Measurements from ENCODE around the gene RNF187.

Gene RNF187

DNA sequence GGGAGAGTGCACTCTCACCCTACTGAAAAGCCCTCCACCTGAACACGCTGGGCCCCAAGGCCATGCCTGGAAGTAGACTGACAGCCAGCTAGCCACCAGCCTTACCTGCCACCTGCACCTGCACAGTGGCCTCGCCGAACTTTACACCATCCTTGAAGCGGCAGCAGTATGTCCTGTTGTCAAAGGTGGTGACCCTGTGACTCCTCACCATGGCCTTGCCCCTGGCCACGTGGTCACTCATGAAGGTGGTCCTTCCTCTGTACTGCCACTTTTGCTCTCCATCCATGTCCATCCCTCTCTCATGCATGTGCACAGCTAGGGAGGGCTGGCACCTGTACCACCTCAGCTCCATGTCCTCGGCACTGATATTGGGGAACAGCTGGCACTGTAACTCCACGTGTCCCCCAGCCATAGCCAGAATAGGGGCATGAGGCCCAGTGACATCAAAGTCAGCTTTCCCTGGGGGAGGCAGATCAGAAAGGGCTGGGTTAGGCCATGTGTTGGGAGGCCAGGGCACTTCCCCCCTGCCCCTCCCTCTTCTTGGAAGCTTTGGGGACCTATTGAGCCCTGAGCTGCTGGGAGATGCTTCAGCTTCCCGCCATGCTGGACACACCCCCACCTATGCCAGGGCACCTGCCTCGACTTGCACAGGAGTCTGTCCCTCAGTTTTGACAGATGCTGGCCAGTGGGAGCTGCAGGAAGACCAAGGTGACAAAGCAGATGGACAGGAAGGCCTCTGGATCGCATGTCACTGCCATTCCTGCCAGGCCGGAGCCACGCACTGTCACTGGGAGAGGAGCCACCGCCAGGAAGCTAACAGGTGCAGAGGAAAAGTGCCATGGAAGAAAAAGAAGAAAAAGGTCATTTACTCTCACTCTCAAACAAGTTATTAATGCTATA, 24.6 kb downstream of the RNF187 start:
- no peak for TF ChIP-seq TOX (CRISPR knock-in tag; IDR thresholded peaks at IDR 0.05; ENCODE audit: borderline replicate concordance)
- no peak for TF ChIP-seq GLIS3 (CRISPR knock-in tag; IDR thresholded peaks at IDR 0.05)
- no peak for TF ChIP-seq OSR1 (CRISPR knock-in tag; IDR thresholded peaks at IDR 0.05)
- TF ChIP-seq CSDC2 (CRISPR knock-in tag; IDR thresholded peaks at IDR 0.05) = no peak
- TF ChIP-seq, protein P1, sequence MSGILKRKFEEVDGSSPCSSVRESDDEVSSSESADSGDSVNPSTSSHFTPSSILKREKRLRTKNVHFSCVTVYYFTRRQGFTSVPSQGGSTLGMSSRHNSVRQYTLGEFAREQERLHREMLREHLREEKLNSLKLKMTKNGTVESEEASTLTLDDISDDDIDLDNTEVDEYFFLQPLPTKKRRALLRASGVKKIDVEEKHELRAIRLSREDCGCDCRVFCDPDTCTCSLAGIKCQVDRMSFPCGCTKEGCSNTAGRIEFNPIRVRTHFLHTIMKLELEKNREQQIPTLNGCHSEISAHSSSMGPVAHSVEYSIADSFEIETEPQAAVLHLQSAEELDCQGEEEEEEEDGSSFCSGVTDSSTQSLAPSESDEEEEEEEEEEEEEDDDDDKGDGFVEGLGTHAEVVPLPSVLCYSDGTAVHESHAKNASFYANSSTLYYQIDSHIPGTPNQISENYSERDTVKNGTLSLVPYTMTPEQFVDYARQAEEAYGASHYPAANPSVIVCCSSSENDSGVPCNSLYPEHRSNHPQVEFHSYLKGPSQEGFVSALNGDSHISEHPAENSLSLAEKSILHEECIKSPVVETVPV (CRISPR knock-in tag; IDR thresholded peaks at IDR 0.05) = no peak
- TF ChIP-seq ZNF8 (CRISPR knock-in tag; IDR thresholded peaks at IDR 0.05) = no peak
- TF ChIP-seq ESRRG (CRISPR knock-in tag; IDR thresholded peaks at IDR 0.05) = no peak
- no peak for TF ChIP-seq ZNF70 (CRISPR knock-in tag; IDR thresholded peaks at IDR 0.05)
- no peak for TF ChIP-seq RARB (CRISPR knock-in tag; IDR thresholded peaks at IDR 0.05)
- no peak for TF ChIP-seq ARNTL (CRISPR knock-in tag; IDR thresholded peaks at IDR 0.05; ENCODE audit: borderline replicate concordance, low read depth)
- no peak for TF ChIP-seq TCF4 (CRISPR knock-in tag; IDR thresholded peaks at IDR 0.05; ENCODE audit: borderline replicate concordance)
- TF ChIP-seq ISL1 (CRISPR knock-in tag; IDR thresholded peaks at IDR 0.05) = no peak
- TF ChIP-seq, protein P2, sequence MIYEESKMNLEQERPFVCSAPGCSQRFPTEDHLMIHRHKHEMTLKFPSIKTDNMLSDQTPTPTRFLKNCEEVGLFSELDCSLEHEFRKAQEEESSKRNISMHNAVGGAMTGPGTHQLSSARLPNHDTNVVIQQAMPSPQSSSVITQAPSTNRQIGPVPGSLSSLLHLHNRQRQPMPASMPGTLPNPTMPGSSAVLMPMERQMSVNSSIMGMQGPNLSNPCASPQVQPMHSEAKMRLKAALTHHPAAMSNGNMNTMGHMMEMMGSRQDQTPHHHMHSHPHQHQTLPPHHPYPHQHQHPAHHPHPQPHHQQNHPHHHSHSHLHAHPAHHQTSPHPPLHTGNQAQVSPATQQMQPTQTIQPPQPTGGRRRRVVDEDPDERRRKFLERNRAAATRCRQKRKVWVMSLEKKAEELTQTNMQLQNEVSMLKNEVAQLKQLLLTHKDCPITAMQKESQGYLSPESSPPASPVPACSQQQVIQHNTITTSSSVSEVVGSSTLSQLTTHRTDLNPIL (CRISPR knock-in tag; IDR thresholded peaks at IDR 0.05; ENCODE audit: low read depth) = no peak
- TF ChIP-seq ZC3H10 (CRISPR knock-in tag; IDR thresholded peaks at IDR 0.05) = no peak
- TF ChIP-seq PPARA (CRISPR knock-in tag; IDR thresholded peaks at IDR 0.05; ENCODE audit: borderline replicate concordance) = no peak
- TF ChIP-seq ZFP3 (CRISPR knock-in tag; IDR thresholded peaks at IDR 0.05) = no peak
- no peak for TF ChIP-seq ZNF565 (CRISPR knock-in tag; conservative IDR thresholded peaks at IDR 0.05; ENCODE audit: low read depth)
- no peak for ATAC-seq

DNA sequence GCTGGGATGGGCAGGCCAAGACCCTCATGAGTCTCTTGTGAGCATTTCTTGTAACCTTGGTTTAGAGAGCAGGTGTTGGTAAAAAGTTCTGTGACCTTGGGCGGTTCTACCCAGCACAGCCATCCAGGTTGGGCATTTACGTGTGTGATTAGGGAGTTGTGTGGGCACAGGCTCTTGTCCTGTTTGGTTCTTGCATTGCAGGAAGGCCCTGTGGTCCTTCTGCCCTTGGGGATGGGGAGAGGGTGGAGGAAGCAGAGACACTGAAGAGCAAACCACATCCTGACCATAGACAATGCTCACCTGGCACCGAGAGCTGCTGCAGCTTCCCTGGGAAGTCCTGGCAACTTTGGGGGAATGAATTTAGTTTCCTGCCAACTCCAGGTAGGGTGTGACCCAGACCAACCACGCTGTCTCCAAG, 25.6 kb downstream of the RNF187 start:
- TF ChIP-seq BACH2 (CRISPR knock-in tag; IDR thresholded peaks at IDR 0.05; ENCODE audit: borderline replicate concordance) = no peak
- no peak for TF ChIP-seq ZFP3 (CRISPR knock-in tag; IDR thresholded peaks at IDR 0.05)
- TF ChIP-seq ARNTL (CRISPR knock-in tag; IDR thresholded peaks at IDR 0.05; ENCODE audit: borderline replicate concordance, low read depth) = no peak
- TF ChIP-seq ISL1 (CRISPR knock-in tag; IDR thresholded peaks at IDR 0.05) = no peak
- no peak for TF ChIP-seq ZFP30 (CRISPR knock-in tag; IDR thresholded peaks at IDR 0.05)
- no peak for ATAC-seq

DNA sequence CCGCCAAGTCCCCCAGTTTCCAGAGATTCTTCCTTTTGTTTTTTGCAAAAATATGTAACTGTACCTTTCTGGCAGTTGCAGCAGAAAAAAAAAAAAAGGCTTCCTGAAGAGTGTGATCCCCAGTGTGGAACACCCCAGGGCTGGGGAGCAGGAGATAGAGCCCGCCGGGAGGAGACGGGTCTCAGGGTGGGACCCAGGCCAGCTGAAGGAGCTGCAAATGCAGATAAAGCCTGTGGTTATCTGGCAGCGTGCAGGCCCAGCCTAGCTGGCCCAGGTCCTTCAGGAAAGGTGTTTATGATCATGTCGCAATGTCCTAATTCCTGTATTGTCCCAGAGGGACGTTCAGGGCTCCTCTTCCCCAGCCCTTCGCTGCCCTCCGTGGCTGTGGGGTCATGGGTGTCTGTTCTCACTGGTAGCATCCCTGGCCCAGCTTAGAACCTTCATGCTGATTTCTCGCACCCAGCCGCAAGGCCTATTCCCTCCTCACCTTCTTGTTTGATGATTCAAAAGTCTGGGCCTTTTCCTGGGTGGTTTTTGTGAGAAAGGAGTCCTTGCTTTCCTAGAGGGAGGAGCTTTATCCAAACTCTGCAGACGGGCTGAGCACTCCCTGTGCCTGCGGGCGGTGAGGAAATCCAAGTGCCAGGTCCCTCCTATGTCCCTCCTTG, 26.2 kb downstream of the RNF187 start:
- TF ChIP-seq, protein P3, sequence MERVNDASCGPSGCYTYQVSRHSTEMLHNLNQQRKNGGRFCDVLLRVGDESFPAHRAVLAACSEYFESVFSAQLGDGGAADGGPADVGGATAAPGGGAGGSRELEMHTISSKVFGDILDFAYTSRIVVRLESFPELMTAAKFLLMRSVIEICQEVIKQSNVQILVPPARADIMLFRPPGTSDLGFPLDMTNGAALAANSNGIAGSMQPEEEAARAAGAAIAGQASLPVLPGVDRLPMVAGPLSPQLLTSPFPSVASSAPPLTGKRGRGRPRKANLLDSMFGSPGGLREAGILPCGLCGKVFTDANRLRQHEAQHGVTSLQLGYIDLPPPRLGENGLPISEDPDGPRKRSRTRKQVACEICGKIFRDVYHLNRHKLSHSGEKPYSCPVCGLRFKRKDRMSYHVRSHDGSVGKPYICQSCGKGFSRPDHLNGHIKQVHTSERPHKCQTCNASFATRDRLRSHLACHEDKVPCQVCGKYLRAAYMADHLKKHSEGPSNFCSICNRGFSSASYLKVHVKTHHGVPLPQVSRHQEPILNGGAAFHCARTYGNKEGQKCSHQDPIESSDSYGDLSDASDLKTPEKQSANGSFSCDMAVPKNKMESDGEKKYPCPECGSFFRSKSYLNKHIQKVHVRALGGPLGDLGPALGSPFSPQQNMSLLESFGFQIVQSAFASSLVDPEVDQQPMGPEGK (CRISPR knock-in tag; IDR thresholded peaks at IDR 0.05; ENCODE audit: borderline replicate concordance) = no peak
- ATAC-seq = no peak

DNA sequence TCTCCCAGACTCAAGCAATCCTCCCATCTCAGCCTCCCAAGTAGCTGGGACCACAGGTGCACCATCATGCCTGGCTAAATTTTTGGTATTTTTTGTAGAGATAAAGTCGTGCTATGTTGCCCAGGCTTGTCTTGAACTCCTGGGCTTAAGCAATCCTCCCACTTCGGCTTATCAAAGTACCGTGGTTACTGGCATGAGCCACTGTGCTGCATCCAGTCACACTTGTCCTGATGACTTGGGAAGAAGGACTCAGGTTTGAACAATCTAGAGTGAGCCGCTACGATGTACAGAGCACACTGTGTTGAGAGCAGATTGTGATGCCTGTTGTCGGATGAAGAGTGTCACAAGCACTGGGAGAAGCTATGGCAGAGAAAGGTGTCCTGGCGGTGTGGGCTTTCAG, 27.2 kb downstream of the RNF187 start:
- no peak for ATAC-seq
- TF ChIP-seq TOX (CRISPR knock-in tag; IDR thresholded peaks at IDR 0.05; ENCODE audit: borderline replicate concordance) (no peak), ZC3H10 (CRISPR knock-in tag; IDR thresholded peaks at IDR 0.05) (no peak), ZFP30 (CRISPR knock-in tag; IDR thresholded peaks at IDR 0.05) (no peak), ZNF70 (CRISPR knock-in tag; IDR thresholded peaks at IDR 0.05) (no peak), ZFP3 (CRISPR knock-in tag; IDR thresholded peaks at IDR 0.05) (no peak), BACH2 (CRISPR knock-in tag; IDR thresholded peaks at IDR 0.05; ENCODE audit: borderline replicate concordance) (no peak), OSR1 (CRISPR knock-in tag; IDR thresholded peaks at IDR 0.05) (no peak), ARNTL (CRISPR knock-in tag; IDR thresholded peaks at IDR 0.05; ENCODE audit: borderline replicate concordance, low read depth) (no peak), CSDC2 (CRISPR knock-in tag; IDR thresholded peaks at IDR 0.05) (no peak)
- TF ChIP-seq, protein P1 (CRISPR knock-in tag; IDR thresholded peaks at IDR 0.05) = no peak
- TF ChIP-seq, protein P4, sequence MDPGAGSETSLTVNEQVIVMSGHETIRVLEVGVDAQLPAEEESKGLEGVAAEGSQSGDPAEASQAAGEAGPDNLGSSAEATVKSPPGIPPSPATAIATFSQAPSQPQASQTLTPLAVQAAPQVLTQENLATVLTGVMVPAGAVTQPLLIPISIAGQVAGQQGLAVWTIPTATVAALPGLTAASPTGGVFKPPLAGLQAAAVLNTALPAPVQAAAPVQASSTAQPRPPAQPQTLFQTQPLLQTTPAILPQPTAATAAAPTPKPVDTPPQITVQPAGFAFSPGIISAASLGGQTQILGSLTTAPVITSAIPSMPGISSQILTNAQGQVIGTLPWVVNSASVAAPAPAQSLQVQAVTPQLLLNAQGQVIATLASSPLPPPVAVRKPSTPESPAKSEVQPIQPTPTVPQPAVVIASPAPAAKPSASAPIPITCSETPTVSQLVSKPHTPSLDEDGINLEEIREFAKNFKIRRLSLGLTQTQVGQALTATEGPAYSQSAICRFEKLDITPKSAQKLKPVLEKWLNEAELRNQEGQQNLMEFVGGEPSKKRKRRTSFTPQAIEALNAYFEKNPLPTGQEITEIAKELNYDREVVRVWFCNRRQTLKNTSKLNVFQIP (CRISPR knock-in tag; IDR thresholded peaks at IDR 0.05; ENCODE audit: borderline replicate concordance, low read depth) = no peak
- TF ChIP-seq, protein P3 (CRISPR knock-in tag; IDR thresholded peaks at IDR 0.05; ENCODE audit: borderline replicate concordance) = no peak

All from SK-N-SH treated with all-trans-retinoic acid at 6 μM for 48 hours (cell line).